HUDEP-2 (cell line): ENCODE data around the gene CFAP77.
A peak's percentile ranks its signal among the peaks of the same experiment; 100 is the strongest.
"Not testable (repeated sequence)": the region's sequence is repeated elsewhere in the genome, so short reads cannot be mapped to it uniquely, and the experiment has no call there.

Experiments
- DNase-seq, 76 experiments: peaks; one replicate each; lab custom pipeline; 2025; ENCODE audit not compliant: unreplicated experiment in 76 of 76; lab: John Stamatoyannopoulos, UW

CFAP77 gene

GRCh38 chr9:132543960-132544359 is 133.9 kb downstream of the CFAP77 start:
- DNase-seq: no peak

GRCh38 chr9:132545578-132545977 is 135.6 kb downstream of the CFAP77 start:
- DNase-seq: no peak

- peak in 36 of 76 experiments; percentile 3 to 40 (median 18) for DNase-seq
Measured at GRCh38 chr9:132546148-132547051, 136.4 kb downstream of the CFAP77 start.

GRCh38 chr9:132547052-132547431 is 137.0 kb downstream of the CFAP77 start:
- DNase-seq: no peak

- no peak for DNase-seq
Measured at GRCh38 chr9:132547436-132547835, 137.4 kb downstream of the CFAP77 start.

- no peak for DNase-seq
Measured at GRCh38 chr9:132547976-132548730, 138.1 kb downstream of the CFAP77 start.

- no peak for DNase-seq
Measured at GRCh38 chr9:132548751-132549640, 139.0 kb downstream of the CFAP77 start.

- no peak for DNase-seq
Measured at GRCh38 chr9:132551556-132551955, 141.5 kb downstream of the CFAP77 start.

GRCh38 chr9:132552041-132552440 is 142.0 kb downstream of the CFAP77 start:
- DNase-seq: no peak

- no peak for DNase-seq
Measured at GRCh38 chr9:132554755-132555154, 144.7 kb downstream of the CFAP77 start.

- DNase-seq: no peak
Measured at GRCh38 chr9:132555528-132555927, 145.5 kb downstream of the CFAP77 start.

GRCh38 chr9:132556235-132556634 is 146.2 kb downstream of the CFAP77 start:
- DNase-seq: no peak

- DNase-seq: no peak
Measured at GRCh38 chr9:132556714-132557113, 146.7 kb downstream of the CFAP77 start.

- DNase-seq: no peak
Measured at GRCh38 chr9:132557159-132557558, 147.1 kb downstream of the CFAP77 start.

GRCh38 chr9:132559711-132560110 is 149.7 kb downstream of the CFAP77 start:
- no peak for DNase-seq

- DNase-seq: no peak
Measured at GRCh38 chr9:132560616-132561202, 150.7 kb downstream of the CFAP77 start.

GRCh38 chr9:132562306-132562573 is 152.2 kb downstream of the CFAP77 start:
- DNase-seq: no peak

GRCh38 chr9:132564526-132564925 is 154.5 kb downstream of the CFAP77 start:
- no peak for DNase-seq

- DNase-seq: not testable (repeated sequence)
Measured at GRCh38 chr9:132568787-132569186, 158.8 kb downstream of the CFAP77 start.

- no peak for DNase-seq
Measured at GRCh38 chr9:132571806-132572600, 162.0 kb downstream of the CFAP77 start.
